Peyer's patch (tissue), 4 donors: ENCODE data around the gene MAP2K7.

Experiments used
- CTCF ChIP-seq, 6 experiments: fragments of 450-650 bp in 4 of 6; fragments of 200-600 bp in 2 of 6; sonication (generic) in 1 of 6; IDR thresholded peaks; one replicate each; pipeline ENCODE4 v1.5.1; 2017 to 2019; ENCODE audit warnings: antibody characterized with exemption in 6 of 6, mild to moderate bottlenecking in 3 of 6, moderate library complexity in 1 of 6
- POLR2A ChIP-seq, 2 donors: fragments of 450-650 bp; IDR thresholded peaks; one replicate each; pipeline ENCODE4 v1.5.1; 2017; ENCODE audit warnings: antibody characterized with exemption in 2 of 2, mild to moderate bottlenecking in 2 of 2, moderate library complexity in 2 of 2

- TF ChIP-seq POLR2A (IDR thresholded peaks at IDR 0.05): no peak
- no peak for TF ChIP-seq CTCF (IDR thresholded peaks at IDR 0.05)
Measured at GRCh38 chr19:7953060-7953459, 49.4 kb downstream of the MAP2K7 start.
